ENCODE measurements around the gene WDR77. TPM values are rescaled to one million over a fixed set of nuclear protein-coding genes. Genes with fewer than 3 reads are reported as not detected.

WDR77 gene
- total and polyA plus RNA-seq, 2 of the 4 experiments (the other 2 are of a cell fraction): 80.8 to 87.0 TPM

- no peak overlapping the region for H2AK5ac ChIP-seq (ENCODE audit: low read depth, low read length)
- POLR2A ChIA-PET (ENCODE audit: unreplicated experiment): no interaction called here
- dilution Hi-C loops (cut with HindIII; ENCODE audit: low sequenced_read_pairs, unreplicated experiment): loop anchor here (25.0 kb wide), 1 partner anchor 292 kb away; the partner anchor contains the start of gene DDX20
- CTCF ChIA-PET: no interaction called here
- no peak overlapping the region for H2AFZ ChIP-seq (replicated peaks; ENCODE audit: low read length, poor library complexity)
- BruUV-seq (replicated peaks): no TSS peak
- WGBS, 2 experiments (ENCODE audit: extremely low coverage in 2 of 2, insufficient read length in 1 of 2): 100% methylated on average over 2 of the region's 5 CpGs; no CpG with 5 or more reads in 1 of the 2 experiments
- H2AK9ac ChIP-seq (replicated peaks; ENCODE audit: low read depth, low read length, poor library complexity): no peak overlapping the region
- H2BK120ac ChIP-seq (ENCODE audit: low read depth, low read length): no peak overlapping the region
- H3K14ac ChIP-seq (replicated peaks; ENCODE audit: low read depth, low read length): no peak overlapping the region
- no peaks in the 10 kb centered on the region for H3K9me3 ChIP-seq (ENCODE audit: control insufficient read depth, insufficient read depth, low read length)
- H3K23ac ChIP-seq (ENCODE audit: low read depth, low read length): no peak overlapping the region
- in situ Hi-C loops (cut with MboI; ENCODE audit: low sequenced_read_pairs): no loop called here
- no peak overlapping the region for H2BK20ac ChIP-seq (ENCODE audit: low read depth, low read length)
- no peak overlapping the region for H4K91ac ChIP-seq (ENCODE audit: insufficient read depth, low read depth, low read length)
- H3K4me2 ChIP-seq (ENCODE audit: low read depth, low read length): no peak overlapping the region
- H3K18ac ChIP-seq (ENCODE audit: low read depth, low read length): no peak overlapping the region
- H4K5ac ChIP-seq (ENCODE audit: low read depth, low read length): no peak overlapping the region
- no peak overlapping the region for H4K8ac ChIP-seq (ENCODE audit: low read depth in 2 of 2, low read length in 2 of 2)
- H3K56ac ChIP-seq (ENCODE audit: extremely low read depth, insufficient read depth, low read length): no peak overlapping the region
- no peak overlapping the region for H3K4me3 ChIP-seq (ENCODE audit: insufficient read depth, low read depth, low read length)
- H3K27ac ChIP-seq (ENCODE audit: insufficient read depth, low read length): no peak overlapping the region
- no peak for TF ChIP-seq ELK1 (IDR thresholded peaks at IDR 0.05; ENCODE audit: borderline replicate concordance, low read depth, low read length)
- no peak overlapping the region for H2BK5ac ChIP-seq (ENCODE audit: low read depth, low read length, poor library complexity, severe bottlenecking)
- H3K36me3 ChIP-seq (ENCODE audit: control insufficient read depth, insufficient read depth, low read length): peaks cover 11% of the 10 kb centered on the region
- H3K9ac ChIP-seq (ENCODE audit: low read depth, low read length): no peak overlapping the region
- DNase-seq (no peak), ATAC-seq (ENCODE audit: low read depth) (no peak)
- no peaks in the 10 kb centered on the region for H4K20me1 ChIP-seq (ENCODE audit: insufficient read depth, low read length)
- no peaks in the 10 kb centered on the region for H3K9me1 ChIP-seq (ENCODE audit: insufficient read depth, low read length)
- intact Hi-C loops (cut with micrococcal nuclease): no loop called here
- H3K79me1 ChIP-seq (ENCODE audit: low read depth in 1 of 2, low read length in 2 of 2): no peaks in the 10 kb centered on the region
- no peak overlapping the region for H3K4ac ChIP-seq (ENCODE audit: low read depth, low read length)
- H3K4me1 ChIP-seq (ENCODE audit: control insufficient read depth, insufficient read depth, low read length): no peaks in the 10 kb centered on the region
- no peak overlapping the region for H2BK15ac ChIP-seq (ENCODE audit: low read depth, low read length)
- H3K27me3 ChIP-seq (ENCODE audit: control insufficient read depth, insufficient read depth, low read length): no peaks in the 10 kb centered on the region
These were observed 21.5 kb upstream of the WDR77 start for GRCh38 chr1:111470596-111470995.

Data from IMR-90 (cell line).